HT-29 (cell line): ENCODE measurements around the gene FGFBP1. TPM values are rescaled to one million over a fixed set of nuclear protein-coding genes. Genes with fewer than 3 reads are reported as not detected.

Source experiments
- DNase-seq: peaks from one replicate; pipeline ENCODE4 v3.0.0-alpha.2; 2015; ENCODE audit warnings: low spot score
- total RNA-seq: library from RNA; depleted of rRNA; stranded (reverse); fragments of >200 nt; shearing (Covaris generic); gene quantifications from 2 replicates; pipeline ENCODE4 v1.2.3, GENCODE V29; 2014; rRNA removed

The FGFBP1 gene
- 0.36 and 0.81 TPM in 2 replicates for total RNA-seq

DNA sequence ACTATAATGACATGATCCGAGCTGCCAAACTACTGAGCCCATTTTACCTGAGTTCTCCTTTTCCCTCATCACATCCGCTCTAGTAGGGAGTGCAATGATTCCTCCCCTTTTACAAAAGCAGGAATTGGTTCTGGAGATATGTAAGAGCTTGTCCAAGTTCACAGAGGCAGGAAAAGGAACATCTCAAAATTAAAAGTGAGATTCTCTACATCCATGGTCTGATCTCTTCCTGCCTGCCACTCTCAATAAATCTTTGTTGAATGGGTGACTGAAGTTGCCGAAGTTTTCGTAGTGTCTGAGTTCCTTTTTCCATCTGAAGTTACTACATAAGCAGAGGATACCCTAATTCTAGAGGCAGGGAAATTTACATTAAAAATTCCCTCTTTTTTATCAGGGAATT, at the start of gene FGFBP1:
Gene FGFBP1 (minus strand): TSS at position 101 of the 400 bp plus-strand sequence. CDS start 2,108 bp downstream, outside the sequence.
- no peak for DNase-seq

DNA sequence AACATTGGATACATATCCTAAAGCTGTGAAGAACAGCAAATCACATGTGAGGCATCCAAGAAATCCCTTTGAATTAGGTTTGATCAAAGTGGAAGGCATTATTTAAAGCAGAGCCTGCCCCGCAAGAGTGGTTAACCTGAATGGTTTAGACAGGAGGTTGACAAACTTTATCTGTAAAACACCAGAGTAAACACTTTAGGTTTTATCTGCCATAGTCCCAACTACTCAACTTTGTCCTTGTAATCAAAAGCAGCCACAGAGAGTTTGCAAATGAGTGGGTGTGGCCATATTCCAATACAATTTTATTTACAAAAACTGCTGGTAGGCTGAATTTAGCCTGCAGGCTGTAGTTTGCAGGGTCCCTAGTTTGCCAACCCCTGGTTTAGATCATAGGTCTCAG, 49.7 kb upstream of the FGFBP1 start:
- no peak for DNase-seq

DNA sequence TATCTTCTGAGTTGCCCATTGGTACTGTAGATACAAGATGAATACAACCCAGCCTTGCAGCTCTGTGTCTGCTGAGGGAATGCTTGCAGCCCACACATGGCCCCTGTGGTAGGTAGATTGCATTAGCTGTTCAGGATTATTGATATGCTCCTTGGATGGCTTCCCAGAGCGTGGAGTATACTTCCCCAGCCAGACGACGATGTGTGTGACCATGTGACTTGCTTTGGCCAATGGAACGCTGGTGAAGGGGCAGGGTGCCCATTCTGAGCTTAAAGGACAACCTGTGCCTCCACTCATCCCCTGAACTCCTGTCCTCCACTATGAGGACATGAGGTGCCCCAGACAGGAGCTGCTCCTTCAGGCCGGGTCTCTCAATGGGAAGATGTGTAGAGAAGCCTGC, 48.4 kb upstream of the FGFBP1 start:
- no peak for DNase-seq

DNA sequence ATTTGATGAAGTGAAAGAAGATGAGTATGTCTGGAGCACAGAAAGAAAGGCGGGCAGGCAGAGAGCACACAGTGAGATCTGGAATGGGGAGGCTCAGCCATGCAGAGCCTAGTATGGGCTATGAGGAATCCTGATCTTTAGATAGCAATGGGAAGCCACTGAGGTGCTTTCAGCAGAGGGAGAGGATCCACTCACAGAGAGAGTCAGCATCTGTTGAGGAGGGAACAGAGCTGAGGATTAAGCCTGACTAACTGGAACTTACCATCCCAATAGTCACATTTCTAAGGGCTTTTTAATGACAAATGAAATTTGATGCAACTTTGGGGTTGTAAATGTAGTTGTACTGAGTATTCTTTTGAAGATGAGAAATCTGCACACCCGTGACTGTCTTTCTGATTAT, 45.1 kb upstream of the FGFBP1 start:
- no peak for DNase-seq

DNA sequence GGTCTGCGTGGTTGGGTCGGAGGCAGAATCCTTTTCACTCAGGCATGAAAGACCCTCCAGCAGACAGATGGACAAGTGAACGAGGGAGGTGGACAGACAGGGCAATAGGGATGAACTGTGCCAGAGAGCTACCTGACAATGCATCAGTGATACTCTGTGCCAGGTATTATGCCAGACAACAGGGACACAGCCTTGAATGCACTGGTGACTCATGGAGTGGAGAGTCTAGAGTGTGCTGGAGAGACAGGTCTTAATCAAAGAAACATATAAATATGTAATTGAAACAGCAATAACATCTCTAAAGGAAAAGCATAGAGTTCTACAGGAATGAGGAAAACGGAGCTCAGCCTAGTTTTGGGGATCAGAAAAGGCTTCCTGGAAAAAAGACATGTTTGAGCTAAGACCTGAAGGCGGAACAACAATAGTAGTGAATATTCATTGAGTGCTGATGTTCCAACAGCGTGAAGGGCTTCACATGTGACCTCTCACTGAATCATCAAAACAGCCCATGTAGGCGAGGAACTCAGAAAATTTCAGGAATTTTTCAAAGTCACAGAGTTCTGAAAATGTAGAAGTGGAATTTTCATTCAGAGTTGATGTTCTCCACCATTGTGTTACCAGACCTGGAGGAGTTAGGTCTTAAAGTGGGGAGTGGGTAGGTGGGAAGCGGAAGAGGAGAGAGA, 44.4 kb upstream of the FGFBP1 start:
- DNase-seq = no peak

DNA sequence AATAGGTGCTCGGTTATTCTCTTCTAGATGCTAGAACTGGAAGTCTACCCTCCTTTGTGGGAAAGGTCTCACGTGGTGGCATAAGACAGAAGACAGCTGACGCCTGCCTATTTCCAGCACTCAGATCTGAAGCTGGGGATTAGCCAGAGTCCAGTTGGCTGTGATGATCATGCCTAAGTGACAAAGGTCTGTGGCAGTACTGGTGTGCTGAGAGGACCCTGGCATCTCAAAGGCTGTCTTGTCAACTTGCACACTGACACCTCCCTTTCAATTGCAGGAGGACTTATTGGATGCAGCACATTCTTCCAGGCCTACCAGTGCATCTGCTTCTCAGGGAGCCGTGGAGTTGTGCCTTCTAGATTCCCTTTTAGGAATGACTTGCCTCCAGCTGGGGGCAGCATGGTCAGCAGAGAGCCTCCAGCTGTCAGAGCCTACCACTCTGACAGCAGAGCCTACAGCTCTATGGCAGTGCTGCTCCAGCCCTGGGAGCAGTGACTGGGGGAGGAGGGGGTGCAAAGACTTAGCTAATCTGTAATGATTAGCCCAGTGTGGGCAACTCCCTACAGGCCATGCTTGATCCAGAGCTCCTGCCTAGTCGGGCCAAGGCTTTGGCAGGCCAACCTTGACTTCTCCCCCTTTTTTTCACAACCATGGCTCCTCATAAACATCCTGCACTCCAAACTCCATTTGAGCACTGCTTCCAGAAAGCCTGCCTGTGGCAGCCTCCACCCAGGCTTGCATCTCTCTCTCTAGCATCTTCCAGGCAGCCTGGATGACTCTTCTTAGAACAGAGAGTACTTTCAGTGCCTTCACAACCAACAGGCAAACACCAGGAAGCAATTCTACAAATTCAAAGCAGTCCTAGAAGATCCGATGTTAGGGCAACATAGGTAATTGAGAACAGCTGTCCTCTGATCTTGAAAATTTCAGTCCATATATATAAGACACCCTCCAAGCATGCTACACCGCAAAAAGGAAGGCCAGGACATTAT, 38.2 kb upstream of the FGFBP1 start:
- DNase-seq = no peak

DNA sequence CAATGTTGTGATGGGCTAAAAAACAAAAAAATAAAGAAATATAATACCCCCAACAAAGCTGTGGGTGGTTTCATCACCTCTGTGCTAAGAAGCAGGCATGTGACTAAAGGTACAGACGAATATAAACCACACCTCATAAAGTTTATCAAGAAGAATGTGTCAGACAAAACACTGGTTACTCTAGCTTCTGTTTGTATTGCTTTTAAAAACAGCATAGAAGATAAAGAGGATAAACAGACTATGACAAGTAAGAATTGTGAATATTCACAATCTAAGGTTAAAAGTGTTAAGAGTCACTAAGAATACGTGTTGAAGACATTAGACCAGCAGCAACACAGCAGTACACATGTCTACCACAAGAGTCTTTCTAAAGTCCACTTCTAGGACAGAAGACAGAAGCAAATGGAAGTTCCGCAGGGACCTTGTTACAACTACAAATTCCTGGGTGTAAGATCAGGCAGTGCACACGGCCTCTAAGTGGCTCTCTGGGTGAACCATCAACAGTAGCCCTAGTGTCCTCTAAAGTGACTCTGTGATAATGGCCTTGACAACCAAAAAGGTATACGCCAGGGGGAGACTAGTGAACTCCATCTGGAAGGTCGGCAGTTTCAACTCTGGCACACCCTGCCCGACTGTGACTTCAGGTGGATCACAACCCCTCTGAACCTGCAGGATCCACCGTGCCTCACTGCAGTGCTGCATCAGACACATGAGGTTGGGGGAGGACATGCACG, 32.7 kb upstream of the FGFBP1 start:
- no peak for DNase-seq

DNA sequence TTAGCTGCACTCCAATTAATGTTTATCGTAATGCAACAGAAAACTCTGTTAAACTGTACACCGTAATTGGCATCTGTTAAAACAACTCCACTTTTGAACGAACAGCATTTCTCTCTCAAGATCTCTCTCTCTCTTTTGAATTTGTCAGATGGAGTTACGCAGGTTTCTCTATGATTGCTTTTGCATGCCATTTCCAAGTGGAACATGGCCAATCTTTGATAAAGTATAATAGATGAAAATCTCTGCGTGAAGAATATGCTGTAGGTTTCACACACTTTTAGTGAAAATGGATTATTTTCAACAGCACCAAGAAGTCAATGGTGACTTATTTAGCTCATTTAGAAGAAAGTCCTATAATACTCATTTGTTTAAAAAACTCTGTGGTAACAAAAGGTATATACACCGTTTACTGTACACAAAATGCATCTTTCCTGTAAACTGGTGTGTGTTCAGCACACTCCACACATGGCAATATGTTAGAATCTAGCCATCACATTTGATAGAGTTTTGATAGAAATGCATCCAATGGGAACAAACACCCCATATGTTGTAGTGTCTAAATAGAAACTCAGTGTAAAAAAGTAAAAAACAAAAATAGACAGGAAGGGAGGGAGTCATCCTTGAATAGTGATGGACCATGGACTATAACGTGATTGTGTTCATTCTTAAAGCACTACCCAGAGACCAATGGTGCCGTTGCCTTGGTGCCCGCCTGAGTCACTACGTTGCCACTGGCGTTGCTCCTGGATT, 30.2 kb upstream of the FGFBP1 start:
- DNase-seq = no peak

DNA sequence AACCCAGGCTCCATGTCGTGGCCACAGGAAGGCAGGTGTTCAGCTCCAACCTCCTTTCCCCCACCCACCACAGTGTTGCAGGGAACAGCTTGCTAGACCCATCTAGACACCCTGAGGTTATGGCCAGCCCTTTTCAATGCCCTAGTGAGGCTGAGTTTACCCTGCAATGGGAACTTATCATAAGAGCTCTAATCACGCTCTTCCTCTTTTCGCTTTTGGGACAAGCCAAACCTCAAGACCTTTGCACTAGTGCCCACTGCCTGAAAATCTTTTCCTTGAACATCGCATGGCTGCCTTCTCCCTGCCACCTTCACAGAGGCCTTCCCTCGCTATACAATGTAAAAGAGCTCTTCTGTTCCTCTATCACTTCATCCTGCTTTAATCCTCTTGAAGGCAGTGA, 26.8 kb upstream of the FGFBP1 start:
- no peak for DNase-seq

DNA sequence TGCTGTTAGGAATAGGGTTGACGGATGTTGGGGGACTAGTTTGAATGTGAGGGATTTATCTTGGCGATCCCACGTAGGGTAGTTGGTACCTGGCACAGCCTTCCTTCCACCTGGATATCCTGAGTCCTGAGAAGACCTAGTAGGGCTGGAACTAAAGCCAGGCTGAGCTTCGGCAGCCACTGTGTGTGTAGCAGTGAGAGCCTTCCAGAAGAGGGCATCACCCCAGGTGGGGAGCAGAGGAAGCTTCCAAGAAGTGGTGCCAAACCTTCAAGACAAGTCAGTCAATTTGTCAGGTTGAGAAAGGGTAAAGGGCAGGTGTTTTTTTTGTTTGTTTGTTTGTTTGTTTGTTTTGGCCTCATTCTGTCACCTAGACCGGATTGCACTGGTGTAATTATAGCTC, 25.6 kb upstream of the FGFBP1 start:
- DNase-seq = peak; percentile 65

DNA sequence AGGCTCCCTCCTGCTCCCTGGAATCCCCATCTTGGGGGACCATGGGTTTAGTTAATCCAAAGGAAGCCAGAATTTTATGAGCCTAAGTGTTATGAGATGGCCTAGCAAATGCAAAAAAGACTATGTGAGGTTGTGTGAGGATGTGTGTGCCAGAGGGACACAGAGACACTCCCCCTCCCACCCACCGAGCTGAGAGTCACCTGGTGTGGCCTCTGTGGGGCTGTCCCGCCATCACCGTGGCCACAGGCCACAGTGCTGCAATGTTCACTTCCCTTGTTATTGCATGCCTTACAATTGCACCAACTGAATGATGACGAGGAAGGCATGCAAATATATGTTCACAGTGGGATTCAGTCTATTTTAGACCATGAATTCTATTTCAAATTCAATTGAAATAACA, 25.0 kb upstream of the FGFBP1 start:
- DNase-seq = no peak

DNA sequence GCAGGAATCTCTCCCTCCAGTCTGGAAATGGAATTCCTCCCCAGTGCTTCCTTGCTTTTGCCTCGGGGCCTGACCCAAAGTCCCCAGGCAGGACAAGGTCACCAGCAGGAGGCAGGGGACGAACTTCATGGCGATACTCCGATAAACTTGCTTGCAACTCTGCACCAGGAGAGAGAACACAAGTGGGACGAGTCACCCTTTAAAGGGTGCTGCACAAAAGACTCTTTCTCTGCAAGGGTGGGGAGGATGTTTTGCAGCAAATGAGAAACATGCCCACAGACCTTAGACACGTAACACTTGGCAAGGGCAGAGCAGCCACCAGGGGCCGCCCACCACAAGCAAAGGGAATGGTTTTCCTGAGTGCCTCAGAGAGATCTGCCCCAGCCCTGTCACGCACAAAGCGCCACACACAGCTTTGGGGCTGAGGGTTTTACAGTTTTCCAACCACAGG, 24.5 kb upstream of the FGFBP1 start, which contains the start of gene FGFBP2:
Gene FGFBP2 (minus strand): TSS at position 175 of the 451 bp plus-strand sequence. CDS start 46 bp downstream, at position 129.
- DNase-seq = peak; percentile 60

DNA sequence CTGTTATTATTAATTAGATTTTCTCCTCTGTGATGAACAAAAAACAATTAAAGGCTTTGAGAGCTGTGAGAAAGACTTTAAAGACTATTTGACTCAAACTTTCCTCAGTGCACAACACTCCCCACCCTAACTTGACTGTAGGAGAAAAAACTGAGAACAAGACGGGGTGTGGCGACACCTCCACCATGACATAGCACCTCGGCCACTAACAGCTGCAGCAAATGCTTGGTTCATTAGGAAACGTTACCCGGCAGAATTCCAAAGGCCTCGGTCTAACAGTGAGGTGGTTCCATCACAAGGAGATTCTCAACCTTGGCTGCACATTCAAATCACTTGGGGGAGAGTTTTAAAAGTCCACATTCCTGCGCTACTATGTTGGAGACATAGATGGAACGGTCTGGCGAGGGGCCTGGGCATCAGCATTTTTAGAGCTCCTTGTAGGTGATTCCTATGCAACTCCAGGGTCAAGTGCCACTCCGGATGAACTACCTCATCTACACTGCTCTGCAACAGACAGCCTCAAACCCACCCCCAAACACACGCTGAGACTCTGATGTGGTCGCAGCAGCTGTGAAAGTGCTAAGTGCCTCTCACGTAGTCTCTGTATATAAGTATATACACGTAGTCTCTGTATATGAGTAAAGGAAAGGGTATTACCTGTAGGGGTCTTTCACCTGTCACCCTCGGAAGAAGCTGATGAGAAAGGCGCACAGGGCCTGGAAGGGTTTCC, 23.4 kb upstream of the FGFBP1 start:
- DNase-seq = no peak

DNA sequence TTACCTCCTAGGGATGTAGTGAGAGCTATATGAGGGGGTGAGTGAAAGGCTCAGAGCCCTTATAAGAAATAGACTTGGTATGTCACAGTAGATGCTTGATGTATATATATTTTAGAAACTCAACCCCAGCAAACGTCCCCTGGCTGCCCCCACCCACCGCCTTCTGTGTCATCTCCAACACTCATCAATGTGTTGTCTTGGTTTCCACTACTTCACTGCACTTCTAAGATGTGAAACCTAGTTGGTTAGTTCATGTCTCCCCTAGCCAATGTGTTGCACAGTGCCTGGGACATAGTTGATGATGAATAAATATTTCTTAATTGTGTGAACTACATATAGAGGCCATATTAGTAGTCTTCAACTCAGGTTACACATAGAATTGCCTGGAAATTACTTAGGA, 20.0 kb upstream of the FGFBP1 start:
- no peak for DNase-seq

DNA sequence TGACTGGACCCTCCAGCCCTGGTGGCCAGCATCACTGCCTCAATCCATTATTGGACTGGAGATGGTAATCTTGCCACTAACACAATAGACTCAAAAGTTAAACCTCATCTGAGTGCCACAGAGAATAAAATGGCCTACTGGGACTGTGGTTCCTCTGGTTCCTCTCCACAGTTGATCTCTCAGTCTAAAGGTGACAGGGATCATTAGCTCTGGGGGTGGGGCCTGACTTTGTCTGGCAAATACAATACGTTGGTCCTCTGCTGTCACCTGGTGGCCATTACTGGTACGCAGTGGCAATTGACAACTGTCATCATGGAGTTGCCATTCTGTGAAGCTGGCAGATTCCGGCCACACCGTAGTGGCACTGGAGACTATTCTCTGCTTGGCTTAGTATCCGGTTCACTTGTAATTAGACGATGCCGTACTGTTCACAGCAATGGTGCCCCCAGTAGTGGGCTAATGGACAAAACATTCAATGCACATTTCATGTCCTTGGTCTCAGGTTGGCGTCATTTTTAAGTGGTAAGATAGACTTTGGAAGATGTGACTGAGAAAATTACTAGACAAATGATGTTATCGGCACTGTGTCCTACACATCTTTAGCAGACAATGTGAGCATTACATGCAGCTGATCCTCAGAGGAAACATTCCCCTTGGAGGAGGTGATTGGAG, 17.8 kb upstream of the FGFBP1 start:
- peak; percentile 97 for DNase-seq

DNA sequence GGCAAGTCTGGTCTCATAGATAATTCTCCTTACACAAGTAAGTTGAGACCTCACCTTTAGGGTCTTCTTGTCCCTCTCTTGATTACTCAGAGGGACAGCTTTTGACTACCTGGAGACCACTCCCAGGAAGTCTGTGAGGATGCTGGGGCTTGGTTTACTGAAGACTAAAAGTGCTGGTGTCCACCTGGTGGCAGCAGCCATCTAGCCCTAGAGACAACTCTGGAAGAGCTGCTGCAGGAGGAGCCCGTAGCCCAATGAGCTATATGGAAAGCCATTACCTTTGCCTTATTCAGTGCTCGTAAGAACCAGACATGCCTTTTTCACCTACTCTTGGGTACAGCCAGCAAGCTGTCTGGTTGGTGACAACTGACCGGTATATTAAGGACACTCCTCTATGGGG, 17.1 kb upstream of the FGFBP1 start:
- DNase-seq = peak; percentile 29

DNA sequence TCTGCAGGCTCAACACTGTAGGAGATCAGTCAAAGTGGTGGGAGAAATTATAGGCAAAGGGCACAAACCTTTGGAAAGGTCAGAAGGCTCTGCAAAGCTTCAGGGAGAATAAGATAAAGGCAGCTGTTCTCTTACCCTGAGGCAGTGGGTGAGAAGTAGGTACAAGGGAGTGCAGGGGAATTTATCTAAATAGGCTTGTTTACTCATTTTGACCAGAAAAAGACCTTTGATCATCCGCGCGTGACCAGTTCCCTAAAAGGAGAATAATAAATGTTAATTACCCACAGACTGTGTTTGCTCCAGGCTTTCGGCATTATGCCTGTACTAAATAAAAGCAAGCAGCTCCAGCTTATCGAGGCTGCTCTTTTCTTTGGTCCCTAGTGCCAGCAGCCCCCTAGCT, 15.1 kb upstream of the FGFBP1 start:
- DNase-seq = no peak

DNA sequence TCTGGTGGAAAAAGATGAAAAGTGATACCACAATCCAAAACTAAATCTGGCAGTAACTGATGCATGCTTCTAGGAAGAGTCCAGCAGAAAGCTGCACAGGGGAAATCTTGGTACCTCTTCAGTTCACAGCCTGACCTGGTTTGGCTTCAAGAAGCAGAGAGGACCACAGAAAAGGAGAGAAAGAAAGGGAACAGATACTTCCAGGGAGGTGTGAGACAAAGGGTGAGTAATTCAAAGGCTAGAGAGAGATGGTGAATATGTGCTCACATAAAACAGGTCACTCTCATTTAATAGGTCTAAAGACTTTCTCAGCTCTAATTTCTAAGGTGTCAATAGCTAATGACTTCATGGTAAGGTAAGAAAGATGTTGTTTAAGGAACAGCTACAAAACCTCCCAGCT, 13.2 kb upstream of the FGFBP1 start:
- no peak for DNase-seq

DNA sequence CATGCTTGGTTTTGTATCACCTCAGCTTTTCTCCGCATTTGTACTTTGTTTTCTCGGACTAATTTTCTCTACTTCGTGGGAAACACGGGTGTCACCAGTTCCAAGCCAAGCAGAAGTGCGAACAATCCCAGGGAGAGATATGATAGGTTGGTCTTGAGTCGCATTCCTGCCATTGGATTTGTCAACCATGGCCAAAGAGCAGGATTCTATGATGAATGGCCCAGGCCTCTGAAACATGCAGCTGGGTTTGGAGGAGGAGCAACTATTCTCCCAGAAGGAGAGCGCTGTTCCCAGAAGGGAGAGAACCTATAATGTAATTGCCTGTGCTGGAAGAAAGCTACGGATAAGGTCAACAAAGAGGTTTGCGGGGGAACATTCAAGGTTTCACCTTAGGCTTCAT, 10.3 kb upstream of the FGFBP1 start:
- no peak for DNase-seq

DNA sequence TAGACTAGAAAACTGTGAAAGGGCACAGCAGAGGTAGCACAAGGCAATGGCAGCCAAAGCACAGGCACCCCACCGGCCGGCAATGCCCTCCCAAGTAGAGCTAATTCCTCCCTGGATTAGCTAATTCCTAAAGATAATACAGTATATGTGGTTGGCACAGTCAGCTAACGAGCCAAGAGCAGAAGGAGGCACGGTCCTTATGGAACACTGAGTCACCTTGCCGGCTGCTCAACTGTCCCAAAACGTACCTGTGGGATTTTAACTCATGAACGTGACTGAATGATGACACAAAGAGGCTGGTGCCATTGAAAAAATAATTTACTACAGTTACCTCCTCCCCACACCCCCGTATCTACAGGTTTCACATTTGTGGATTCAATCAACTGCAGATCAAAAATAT, 9.1 kb upstream of the FGFBP1 start:
- DNase-seq = no peak
